ENCODE data around the gene AGMAT. TPM values are rescaled to one million over a fixed set of nuclear protein-coding genes. Genes with fewer than 3 reads are reported as not detected.

The AGMAT gene
- total and polyA plus RNA-seq, 2 of the 13 experiments (the other 11 are each of a cell fraction or from before 2014, with no cell fraction given) = 59.1 to 174 TPM

- TF ChIP-seq SATB2 (CRISPR knock-in tag; IDR thresholded peaks at IDR 0.05) = 0 out of 2 replicates have a peak, but pooled peaks have one; percentile 33
- TF ChIP-seq KDM6A (CRISPR knock-in tag; IDR thresholded peaks at IDR 0.05; ENCODE audit: low read depth) = peak; percentile 66
- TF ChIP-seq TBL1XR1 (IDR thresholded peaks at IDR 0.05; ENCODE audit: borderline replicate concordance, low read length, partially characterized antibody) = peak; percentile 31
- TF ChIP-seq GTF3A (CRISPR knock-in tag; conservative IDR thresholded peaks at IDR 0.05) = no peak
- no peak for TF ChIP-seq CTCF (CRISPR knock-in tag; IDR thresholded peaks at IDR 0.05)
- no peak for TF ChIP-seq USF2 (IDR thresholded peaks at IDR 0.05; ENCODE audit: low read depth, low read length)
- TF ChIP-seq USF2 (CRISPR knock-in tag; IDR thresholded peaks at IDR 0.05; ENCODE audit: borderline replicate concordance) = no peak
- TF ChIP-seq SALL1 (CRISPR knock-in tag; IDR thresholded peaks at IDR 0.05) = 0 out of 2 replicates have a peak, but pooled peaks have one; percentile 27
- TF ChIP-seq SAP130 (CRISPR knock-in tag; IDR thresholded peaks at IDR 0.05; ENCODE audit: low read depth) = peak; percentile 96
- TF ChIP-seq ZMYM3 (CRISPR knock-in tag; IDR thresholded peaks at IDR 0.05) = peak; percentile 85
- peak; percentile 20; the same call in 1 of the 2 replicates for TF ChIP-seq SNAPC2 (CRISPR knock-in tag; IDR thresholded peaks at IDR 0.05)
- no peak for TF ChIP-seq THYN1 (CRISPR knock-in tag; IDR thresholded peaks at IDR 0.05; ENCODE audit: borderline replicate concordance, low read depth)
- peak; percentile 36; the same call in 1 of the 2 replicates for TF ChIP-seq GATA4 (IDR thresholded peaks at IDR 0.05; ENCODE audit: borderline replicate concordance, low read depth)
- TF ChIP-seq POGK (CRISPR knock-in tag; conservative IDR thresholded peaks at IDR 0.05) = peak; percentile 67; the same call in 1 of the 2 replicates
- TF ChIP-seq ZFP41 (CRISPR knock-in tag; IDR thresholded peaks at IDR 0.05; ENCODE audit: borderline replicate concordance) = no peak
- TF ChIP-seq SP5 (CRISPR knock-in tag; IDR thresholded peaks at IDR 0.05; ENCODE audit: borderline replicate concordance, low read depth) = peak; percentile 68; the same call in 1 of the 2 replicates
- TF ChIP-seq ATF2 (CRISPR knock-in tag; IDR thresholded peaks at IDR 0.05) = peak; percentile 70; the same call in 1 of the 2 replicates
- TF ChIP-seq WIZ (CRISPR knock-in tag; IDR thresholded peaks at IDR 0.05) = no peak
- TF ChIP-seq KLF12 (CRISPR knock-in tag; IDR thresholded peaks at IDR 0.05; ENCODE audit: borderline replicate concordance) = no peak
- TF ChIP-seq MNT (IDR thresholded peaks at IDR 0.05) = peak; percentile 79
- TF ChIP-seq AHR (CRISPR knock-in tag; IDR thresholded peaks at IDR 0.05) = no peak
Measured at GRCh38 chr1:15618655-15619525, 34.0 kb upstream of the AGMAT start (continued).
